Measurements from ENCODE around the gene FBXL19. TPM values are rescaled to one million over a fixed set of nuclear protein-coding genes. Genes with fewer than 3 reads are reported as not detected.

Gene FBXL19
- total RNA-seq, 1 experiment from 2014 or later, result 58.5 TPM

- DNase-seq (ENCODE audit: low read depth), result no peak
- in situ Hi-C loops (cut with HindIII; ENCODE audit: low pct_unique_long_range_greater_than_20kb, low sequenced_read_pairs), result no loop called here
Measured at GRCh38 chr16:30912794-30913412, 10.5 kb upstream of the FBXL19 start.

GRCh38 chr16:30914830-30915229, 8.5 kb upstream of the FBXL19 start:
- in situ Hi-C loops (cut with HindIII; ENCODE audit: low pct_unique_long_range_greater_than_20kb, low sequenced_read_pairs), result no loop called here
- DNase-seq (ENCODE audit: low read depth), result no peak

GRCh38 chr16:30918614-30919013, 4.8 kb upstream of the FBXL19 start:
- DNase-seq (ENCODE audit: low read depth), result no peak
- in situ Hi-C loops (cut with HindIII; ENCODE audit: low pct_unique_long_range_greater_than_20kb, low sequenced_read_pairs), result no loop called here

- no peak for DNase-seq (ENCODE audit: low read depth)
- in situ Hi-C loops (cut with HindIII; ENCODE audit: low pct_unique_long_range_greater_than_20kb, low sequenced_read_pairs), result no loop called here
Measured at GRCh38 chr16:30920891-30921290, 2.5 kb upstream of the FBXL19 start.

GRCh38 chr16:30921459-30921747, 2.0 kb upstream of the FBXL19 start:
- in situ Hi-C loops (cut with HindIII; ENCODE audit: low pct_unique_long_range_greater_than_20kb, low sequenced_read_pairs), result no loop called here
- DNase-seq (ENCODE audit: low read depth), result no peak

GRCh38 chr16:30921748-30922419, 1.5 kb upstream of the FBXL19 start:
- peak; percentile 92 for DNase-seq (ENCODE audit: low read depth)
- in situ Hi-C loops (cut with HindIII; ENCODE audit: low pct_unique_long_range_greater_than_20kb, low sequenced_read_pairs), result no loop called here

GRCh38 chr16:30922420-30922959, 882 bp upstream of the FBXL19 start:
- in situ Hi-C loops (cut with HindIII; ENCODE audit: low pct_unique_long_range_greater_than_20kb, low sequenced_read_pairs), result no loop called here
- DNase-seq (ENCODE audit: low read depth), result peak; percentile 100

GRCh38 chr16:30922960-30923535, 324 bp upstream of the FBXL19 start:
- DNase-seq (ENCODE audit: low read depth), result peak; percentile 100
- in situ Hi-C loops (cut with HindIII; ENCODE audit: low pct_unique_long_range_greater_than_20kb, low sequenced_read_pairs), result no loop called here

GRCh38 chr16:30924076-30924912, 922 bp downstream of the FBXL19 start:
- in situ Hi-C loops (cut with HindIII; ENCODE audit: low pct_unique_long_range_greater_than_20kb, low sequenced_read_pairs), result no loop called here
- no peak for DNase-seq (ENCODE audit: low read depth)

GRCh38 chr16:30924913-30925631, 1.7 kb downstream of the FBXL19 start:
- in situ Hi-C loops (cut with HindIII; ENCODE audit: low pct_unique_long_range_greater_than_20kb, low sequenced_read_pairs), result loop anchor here (25.0 kb wide), 1 partner anchor 163 kb away; the partner anchor contains the start of genes CFAP119 and RNF40
- DNase-seq (ENCODE audit: low read depth), result no peak

GRCh38 chr16:30925632-30925987, 2.2 kb downstream of the FBXL19 start:
- in situ Hi-C loops (cut with HindIII; ENCODE audit: low pct_unique_long_range_greater_than_20kb, low sequenced_read_pairs), result loop anchor here (25.0 kb wide), 1 partner anchor 163 kb away; the partner anchor contains the start of genes CFAP119 and RNF40
- DNase-seq (ENCODE audit: low read depth), result no peak

GRCh38 chr16:30925995-30926811, 2.8 kb downstream of the FBXL19 start:
- no peak for DNase-seq (ENCODE audit: low read depth)
- in situ Hi-C loops (cut with HindIII; ENCODE audit: low pct_unique_long_range_greater_than_20kb, low sequenced_read_pairs), result loop anchor here (25.0 kb wide), 1 partner anchor 164 kb away; the partner anchor contains the start of genes CFAP119 and RNF40

GRCh38 chr16:30926937-30927788, 3.8 kb downstream of the FBXL19 start:
- no peak for DNase-seq (ENCODE audit: low read depth)
- in situ Hi-C loops (cut with HindIII; ENCODE audit: low pct_unique_long_range_greater_than_20kb, low sequenced_read_pairs), result loop anchor here (25.0 kb wide), 1 partner anchor 165 kb away; the partner anchor contains the start of genes CFAP119 and RNF40

- peak; percentile 66 for DNase-seq (ENCODE audit: low read depth)
- in situ Hi-C loops (cut with HindIII; ENCODE audit: low pct_unique_long_range_greater_than_20kb, low sequenced_read_pairs), result loop anchor here (25.0 kb wide), 1 partner anchor 166 kb away; the partner anchor contains the start of genes CFAP119 and RNF40
Measured at GRCh38 chr16:30927789-30928378, 4.5 kb downstream of the FBXL19 start.

GRCh38 chr16:30928390-30928789, 5.0 kb downstream of the FBXL19 start:
- in situ Hi-C loops (cut with HindIII; ENCODE audit: low pct_unique_long_range_greater_than_20kb, low sequenced_read_pairs), result loop anchor here (25.0 kb wide), 1 partner anchor 166 kb away; the partner anchor contains the start of genes CFAP119 and RNF40
- DNase-seq (ENCODE audit: low read depth), result no peak

GRCh38 chr16:30929167-30929566, 5.8 kb downstream of the FBXL19 start:
- no peak for DNase-seq (ENCODE audit: low read depth)
- in situ Hi-C loops (cut with HindIII; ENCODE audit: low pct_unique_long_range_greater_than_20kb, low sequenced_read_pairs), result loop anchor here (25.0 kb wide), 1 partner anchor 167 kb away; the partner anchor contains the start of genes CFAP119 and RNF40
